HFFc6 (cell line): ENCODE data around the gene C5orf24. TPM values are rescaled to one million over a fixed set of nuclear protein-coding genes. Genes with fewer than 3 reads are reported as not detected.
A peak's percentile ranks its signal among the peaks of the same experiment; 100 is the strongest.
"Not testable (repeated sequence)": the region's sequence is repeated elsewhere in the genome, so short reads cannot be mapped to it uniquely, and the experiment has no call there.

Experiments
- DNase-seq: peaks from one replicate; pipeline ENCODE4 v3.0.0-alpha.2; 2018
- H3K27ac Mint-ChIP-seq: 2 replicates; pipeline ENCODE4 v1.8.0; 2020; ENCODE audit warnings: mild to moderate bottlenecking, mixed read lengths
- H3K27me3 Mint-ChIP-seq: 2 replicates; pipeline ENCODE4 v1.8.0; 2021; ENCODE audit warnings: mild to moderate bottlenecking, moderate library complexity, mixed read lengths; ENCODE audit not compliant: insufficient read depth
- H3K36me3 Mint-ChIP-seq: 2 replicates; pipeline ENCODE4 v1.8.0; 2021; ENCODE audit warnings: low read depth, mixed read lengths
- H3K4me1 Mint-ChIP-seq: 2 replicates; pipeline ENCODE4 v1.8.0; 2020; ENCODE audit warnings: low read depth, mixed read lengths
- H3K4me3 Mint-ChIP-seq: 2 replicates; pipeline ENCODE4 v1.8.0; 2020; ENCODE audit warnings: mild to moderate bottlenecking, moderate library complexity, mixed read lengths
- H3K9me3 Mint-ChIP-seq: 2 replicates; pipeline ENCODE4 v1.8.0; 2020; ENCODE audit warnings: mild to moderate bottlenecking, mixed read lengths
- CTCF ChIP-seq: fragments of 200-600 bp; sonication (generic); IDR thresholded peaks from 2 replicates; pipeline ENCODE4 v1.5.0; 2021; ENCODE audit warnings: antibody characterized with exemption, mild to moderate bottlenecking
- total RNA-seq, 6 experiments: library from RNA; stranded (reverse); fragmentation: NEBNext Ultra II Directional; extraction: Animal tissue kit (Norgen Biotek cat#: 25700); gene quantifications; 2 replicates in 1 of 6; 3 replicates in 5 of 6; pipeline ENCODE4 v1.2.3, GENCODE V29; 2021

The C5orf24 gene
- total RNA-seq, 6 experiments from 2014 or later, result 48.8 to 61.5 (median 57.6) TPM

DNA sequence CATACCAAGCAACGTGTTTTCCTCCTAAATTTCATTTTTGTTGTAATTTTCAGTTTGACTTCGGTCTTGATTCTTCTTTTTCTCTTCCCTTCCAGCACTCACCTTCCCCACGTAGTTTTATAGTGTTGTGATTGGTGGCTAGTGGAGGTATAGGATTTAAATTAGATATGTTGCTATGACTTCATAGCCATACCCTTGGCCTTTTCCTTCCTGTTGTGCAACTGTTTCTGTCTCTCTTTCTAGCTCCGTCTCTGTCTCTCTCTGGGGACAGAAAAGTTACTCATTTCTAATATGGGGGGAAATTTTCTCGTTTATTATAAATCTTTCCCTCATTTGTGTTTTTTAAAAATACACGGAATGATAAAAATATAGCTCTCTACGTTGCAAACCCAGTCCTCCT lies 20.6 kb upstream of the C5orf24 start:
- H3K9me3 Mint-ChIP-seq, result no peaks in the 10 kb centered on the region
- H3K4me1 Mint-ChIP-seq, result no peaks in the 10 kb centered on the region
- no peaks in the 10 kb centered on the region; the same call in 1 of the 2 replicates for H3K36me3 Mint-ChIP-seq
- no peaks in the 10 kb centered on the region; the same call in 1 of the 2 replicates for H3K27me3 Mint-ChIP-seq
- H3K4me3 Mint-ChIP-seq, result no peak overlapping the region
- H3K27ac Mint-ChIP-seq, result no peak overlapping the region
- DNase-seq, result no peak
- no peak for TF ChIP-seq CTCF

GRCh38 chr5:134833340-134834032 lies 12.3 kb upstream of the C5orf24 start:
- no peak for TF ChIP-seq CTCF
- Mint-ChIP-seq H3K9me3 (no peaks in the 10 kb centered on the region), H3K36me3 (no peaks in the 10 kb centered on the region), H3K4me3 (no peak overlapping the region), H3K4me1 (peaks cover 13% of the 10 kb centered on the region), H3K27ac (no peak overlapping the region), H3K27me3 (no peaks in the 10 kb centered on the region; the same call in 1 of the 2 replicates)
- peak; percentile 33 for DNase-seq

DNA sequence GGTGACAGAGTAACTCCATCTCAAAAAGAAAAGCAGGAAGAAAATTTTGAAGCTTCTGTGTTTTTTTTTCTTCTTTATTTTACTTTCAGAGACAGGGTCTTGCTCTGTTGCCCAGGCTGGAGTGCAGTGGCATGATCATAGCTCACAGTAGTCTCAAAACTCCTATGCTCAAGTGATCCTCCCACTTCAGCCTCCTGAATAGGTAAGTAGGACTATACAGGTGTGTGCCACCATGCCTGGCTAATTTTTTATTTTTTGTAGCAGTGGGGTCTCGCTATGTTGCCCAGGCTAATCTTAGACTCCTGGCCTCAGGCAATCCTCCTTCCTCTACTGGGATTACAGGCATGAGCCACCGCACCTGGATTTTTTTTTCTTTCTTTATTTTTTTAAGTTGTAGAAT lies 10.1 kb upstream of the C5orf24 start:
- Mint-ChIP-seq H3K27ac (no peak overlapping the region), H3K4me1 (peaks cover 16% of the 10 kb centered on the region), H3K9me3 (no peaks in the 10 kb centered on the region), H3K36me3 (peaks cover 10% of the 10 kb centered on the region), H3K4me3 (no peak overlapping the region), H3K27me3 (no peaks in the 10 kb centered on the region; the same call in 1 of the 2 replicates)
- no peak for DNase-seq
- TF ChIP-seq CTCF, result no peak

DNA sequence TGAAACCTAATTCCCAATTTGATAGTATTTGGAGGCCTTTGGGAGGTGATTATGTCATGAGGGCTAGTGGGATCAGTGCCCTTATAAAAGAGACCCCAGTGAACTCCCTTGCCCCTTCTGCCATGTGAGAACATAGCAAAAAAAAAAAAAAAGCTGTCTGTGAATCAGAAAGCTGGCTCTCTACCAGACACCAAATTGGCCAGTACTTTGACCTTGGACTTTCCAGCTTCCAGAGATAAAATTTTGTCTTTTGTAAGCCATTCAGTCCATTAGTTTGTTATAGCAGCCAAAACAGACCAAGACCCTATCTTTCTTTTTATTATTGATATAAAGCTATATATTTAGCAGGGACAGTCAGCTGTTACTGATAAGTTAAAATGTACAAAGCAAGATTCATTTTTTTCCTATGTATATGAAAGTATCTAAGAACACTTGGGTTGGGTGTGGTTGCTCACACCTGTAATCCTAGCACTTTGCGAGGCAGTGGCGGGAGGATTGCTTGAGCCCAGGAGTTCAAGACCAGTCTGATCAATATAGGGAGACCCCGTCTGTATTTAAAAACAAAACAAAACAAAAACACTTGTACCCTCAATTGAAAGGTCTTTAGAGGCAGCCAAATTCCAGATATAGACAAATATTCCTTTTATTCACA lies 8.1 kb upstream of the C5orf24 start:
- no peak for TF ChIP-seq CTCF
- Mint-ChIP-seq H3K27ac (no peak overlapping the region), H3K36me3 (peaks cover 13% of the 10 kb centered on the region), H3K4me1 (peaks cover 35% of the 10 kb centered on the region), H3K27me3 (peaks cover 2% of the 10 kb centered on the region), H3K4me3 (no peak overlapping the region), H3K9me3 (no peaks in the 10 kb centered on the region)
- no peak for DNase-seq

DNA sequence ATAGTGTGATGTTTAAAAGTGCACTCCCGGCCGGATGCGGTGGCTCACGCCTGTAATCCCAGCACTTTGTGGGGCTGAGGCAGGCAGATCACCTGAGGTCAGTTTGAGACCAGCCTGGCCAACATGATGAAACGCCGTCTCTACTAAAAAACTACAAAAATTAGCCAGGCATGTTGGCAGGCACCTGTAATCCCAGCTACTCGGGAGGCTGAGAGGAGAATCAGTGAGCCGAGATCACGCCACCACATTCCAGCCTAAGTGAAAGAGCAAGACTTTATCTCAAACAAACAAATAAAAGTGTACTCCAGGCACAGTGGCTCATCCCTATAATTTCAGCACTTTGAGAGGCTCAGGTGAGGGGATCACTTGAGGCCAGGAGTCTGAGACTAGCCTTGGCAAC lies 7.4 kb upstream of the C5orf24 start:
- Mint-ChIP-seq H3K36me3 (peaks cover 13% of the 10 kb centered on the region), H3K4me1 (peaks cover 39% of the 10 kb centered on the region)
- H3K4me3 Mint-ChIP-seq, DNase-seq, H3K9me3 Mint-ChIP-seq, H3K27me3 Mint-ChIP-seq, H3K27ac Mint-ChIP-seq: not testable (repeated sequence)

DNA sequence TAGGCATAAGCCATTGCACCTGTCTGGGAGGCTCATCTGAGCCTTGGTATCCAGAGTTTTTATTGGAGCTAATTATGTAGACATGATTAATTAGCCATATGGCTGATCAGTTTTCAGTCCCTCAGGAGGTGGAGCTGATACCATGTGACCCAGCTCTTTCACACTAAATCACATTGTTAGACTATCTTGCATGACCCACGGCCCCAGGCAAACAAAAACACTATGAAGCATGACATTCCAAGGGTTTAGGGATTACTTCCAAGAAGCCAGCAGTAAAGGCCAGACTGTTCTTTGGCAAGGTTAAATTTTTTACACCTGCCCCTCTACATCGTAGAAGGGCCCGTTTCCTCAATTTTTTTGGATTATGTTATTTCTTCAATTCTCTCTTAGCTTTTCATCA lies 5.0 kb upstream of the C5orf24 start:
- peaks cover 49% of the 10 kb centered on the region for H3K4me1 Mint-ChIP-seq
- no peak for TF ChIP-seq CTCF
- H3K36me3 Mint-ChIP-seq, result peaks cover 19% of the 10 kb centered on the region
- H3K27ac Mint-ChIP-seq, result peak overlapping the region; percentile 45; the same call in 1 of the 2 replicates
- no peak overlapping the region for H3K4me3 Mint-ChIP-seq
- DNase-seq, result peak; percentile 9
- no peaks in the 10 kb centered on the region for H3K9me3 Mint-ChIP-seq
- H3K27me3 Mint-ChIP-seq, result peaks cover 2% of the 10 kb centered on the region
